Activated T-cell treated with anti-CD3 and anti-CD28 coated beads, Interleukin-2, amount 50 U/mL, for 72 hours (primary cell): ENCODE results near the gene CDKN1B. TPM values are rescaled to one million over a fixed set of nuclear protein-coding genes. Genes with fewer than 3 reads are reported as not detected.

ENCODE experiments used
- ATAC-seq, 2 donors: fragments of 150-1000 bp; cut with Tn5 transposase; replicated peaks in 1 of 2; 2 replicates each; pipeline ENCODE4 v1.10.0; 2021; ENCODE audit warnings: moderate library complexity in 2 of 2, mild to moderate bottlenecking in 1 of 2
- DNase-seq, 2 donors: peaks; one replicate each; pipeline ENCODE4 v3.0.0; 2021 to 2022; ENCODE audit warnings: mixed read lengths in 1 of 2
- H3K27ac Mint-ChIP-seq: one replicate; pipeline ENCODE4 v1.8.0; 2022; ENCODE audit warnings: mild to moderate bottlenecking, moderate library complexity, mixed read lengths
- H3K27me3 Mint-ChIP-seq: one replicate; pipeline ENCODE4 v1.8.0; 2022; ENCODE audit warnings: low read depth, mixed read lengths
- H3K36me3 Mint-ChIP-seq, 2 donors: one replicate each; pipeline ENCODE4 v1.8.0; 2022; ENCODE audit warnings: mixed read lengths in 2 of 2, mild to moderate bottlenecking in 1 of 2; ENCODE audit not compliant: insufficient read depth in 2 of 2
- H3K4me1 Mint-ChIP-seq: one replicate; pipeline ENCODE4 v1.8.0; 2022; ENCODE audit warnings: low read depth, mixed read lengths
- H3K4me3 Mint-ChIP-seq, 2 donors: one replicate each; pipeline ENCODE4 v1.8.0; 2022; ENCODE audit warnings: mild to moderate bottlenecking in 2 of 2, mixed read lengths in 2 of 2, moderate library complexity in 2 of 2
- H3K9me3 Mint-ChIP-seq, 2 donors: one replicate each; pipeline ENCODE4 v1.8.0; 2022; ENCODE audit warnings: mixed read lengths in 2 of 2
- total RNA-seq, 2 donors: library from RNA; stranded (reverse); gene quantifications; one replicate each; pipeline ENCODE4 v1.2.3, GENCODE V29; 2022

The CDKN1B gene
- total RNA-seq, 2 donors from 2014 or later = 54.2 to 67.2 TPM

GRCh38 chr12:12759234-12759915, 42.2 kb downstream of the CDKN1B start:
- Mint-ChIP-seq H3K36me3 (no peaks in the 10 kb centered on the region), H3K4me1 (no peaks in the 10 kb centered on the region), H3K9me3 (no peaks in the 10 kb centered on the region), H3K27ac (no peak overlapping the region), H3K4me3 (no peak overlapping the region), H3K27me3 (no peaks in the 10 kb centered on the region)
- DNase-seq (no peak), ATAC-seq (no peak)

- Mint-ChIP-seq H3K27me3 (no peaks in the 10 kb centered on the region), H3K4me3 (no peak overlapping the region), H3K9me3 (peaks cover 0 to 1% of the 10 kb centered on the region in 2 donors), H3K36me3 (peaks cover 0 to 1% of the 10 kb centered on the region in 2 donors), H3K4me1 (no peaks in the 10 kb centered on the region), H3K27ac (no peak overlapping the region)
- DNase-seq (no peak), ATAC-seq (no peak)
These were observed 47.7 kb downstream of the CDKN1B start for GRCh38 chr12:12764824-12765223.

GRCh38 chr12:12770262-12770661, 53.1 kb downstream of the CDKN1B start:
- H3K4me1 Mint-ChIP-seq = no peaks in the 10 kb centered on the region
- no peak overlapping the region for H3K27ac Mint-ChIP-seq
- peaks cover 1 to 2% of the 10 kb centered on the region in 2 donors for H3K36me3 Mint-ChIP-seq
- ATAC-seq (no peak), DNase-seq (no peak)
- H3K27me3 Mint-ChIP-seq = no peaks in the 10 kb centered on the region
- peaks cover 4 to 7% of the 10 kb centered on the region in 2 donors for H3K9me3 Mint-ChIP-seq
- H3K4me3 Mint-ChIP-seq = no peak overlapping the region

Other genes starting within 250 kb of the CDKN1B start
- 100 to 1,000 TPM; 105 to 129 TPM for gene DUSP16, start 154.5 kb upstream of the CDKN1B start, total RNA-seq
- 10 to 100 TPM; 27.7 to 32.7 TPM for gene CREBL2, start 105.5 kb upstream of the CDKN1B start, total RNA-seq
- gene GPR19, start 21.2 kb upstream of the CDKN1B start, total RNA-seq = 10 to 100 TPM; 34.2 to 50.4 TPM
- 10 to 100 TPM; 10.4 to 12.8 TPM for gene APOLD1, start 68.3 kb downstream of the CDKN1B start, total RNA-seq
- gene DDX47, start 96.0 kb downstream of the CDKN1B start, total RNA-seq = 10 to 100 TPM; 58.2 to 67.8 TPM
- under 1 TPM; 0.32 to 0.60 TPM for gene GPRC5A, start 174.2 kb downstream of the CDKN1B start, total RNA-seq
- gene GPRC5D, start 234.8 kb downstream of the CDKN1B start, total RNA-seq = not detected